SK-N-SH treated with all-trans-retinoic acid at 6 μM for 48 hours (cell line): ENCODE measurements around the gene LY6G5B.

Source experiments
- ARNTL ChIP-seq: fragments of 450-650 bp; formaldehyde crosslinking; IDR thresholded peaks from 2 replicates; pipeline ENCODE4 v1.5.0; 2020; ENCODE audit warnings: low read depth, mild to moderate bottlenecking, moderate library complexity, borderline replicate concordance
- CREB5 ChIP-seq: fragments of 250-450 bp; sonication (Bioruptor Pico); IDR thresholded peaks from 2 replicates; pipeline ENCODE4 v1.5.1; 2020; ENCODE audit warnings: low read depth, mild to moderate bottlenecking, moderate library complexity
- CSRNP3 ChIP-seq: fragments of 250-450 bp; sonication (Bioruptor Pico); IDR thresholded peaks from 2 replicates; pipeline ENCODE4 v1.5.1; 2021; ENCODE audit warnings: mild to moderate bottlenecking, moderate library complexity
- ISL1 ChIP-seq: fragments of 250-450 bp; sonication (Bioruptor Pico); IDR thresholded peaks from 2 replicates; pipeline ENCODE4 v2.1.2; 2022; ENCODE audit warnings: mild to moderate bottlenecking, moderate library complexity
- OSR1 ChIP-seq: fragments of 250-450 bp; sonication (Bioruptor Pico); IDR thresholded peaks from 2 replicates; pipeline ENCODE4 v1.8.0; 2022; ENCODE audit warnings: moderate library complexity, mild to moderate bottlenecking, inconsistent platforms
- PATZ1 ChIP-seq: fragments of 250-450 bp; sonication (Bioruptor Pico); IDR thresholded peaks from 2 replicates; pipeline ENCODE4 v1.8.0; 2020; ENCODE audit warnings: mild to moderate bottlenecking, moderate library complexity, borderline replicate concordance
- TOX ChIP-seq: fragments of 250-450 bp; sonication (Bioruptor Pico); IDR thresholded peaks from 2 replicates; pipeline ENCODE4 v1.8.0; 2021; ENCODE audit warnings: mild to moderate bottlenecking, moderate library complexity, borderline replicate concordance
- ZFP3 ChIP-seq: fragments of 250-450 bp; sonication (Bioruptor Pico); IDR thresholded peaks from 2 replicates; pipeline ENCODE4 v1.5.0; 2020; ENCODE audit warnings: mild to moderate bottlenecking, moderate library complexity
- ZNF565 ChIP-seq: fragments of 450-650 bp; formaldehyde crosslinking; conservative IDR thresholded peaks from 2 replicates; pipeline ENCODE4 v1.5.0; 2020; ENCODE audit warnings: low read depth, mild to moderate bottlenecking, moderate library complexity

GRCh38 chr6:31658983-31659648 lies 10.7 kb upstream of the LY6G5B start:
- no peak for TF ChIP-seq ZFP3 (CRISPR knock-in tag)
- no peak for TF ChIP-seq CREB5 (CRISPR knock-in tag)
- TF ChIP-seq PATZ1, result no peak
- TF ChIP-seq OSR1, result no peak
- no peak for TF ChIP-seq TOX (CRISPR knock-in tag)
- TF ChIP-seq CSRNP3 (CRISPR knock-in tag), result no peak
- no peak for TF ChIP-seq ARNTL (CRISPR knock-in tag)
- no peak for TF ChIP-seq ZNF565 (CRISPR knock-in tag)
- TF ChIP-seq ISL1 (CRISPR knock-in tag), result no peak
